22Rv1 (cell line): ENCODE measurements around the gene VPREB3.

ENCODE experiments used
- CTCF ChIP-seq: fragments of 450-650 bp; IDR thresholded peaks from 2 replicates; pipeline ENCODE4 v1.5.1; 2017; ENCODE audit warnings: mild to moderate bottlenecking
- ZFX ChIP-seq: fragments of 450-650 bp; IDR thresholded peaks from 2 replicates; pipeline ENCODE4 v1.6.1; 2017; ENCODE audit warnings: antibody characterized with exemption, borderline replicate concordance

- TF ChIP-seq CTCF (no peak), ZFX (no peak)
Measured at GRCh38 chr22:23755711-23756110, 1.5 kb upstream of the VPREB3 start.
